Body of pancreas (tissue), 4 donors: ENCODE results near the gene SSMEM1.

ENCODE experiments used
- POLR2A ChIP-seq, 3 donors: fragments of 450-650 bp; IDR thresholded peaks; one replicate each; pipeline ENCODE4 v1.6.1; 2016; ENCODE audit warnings: antibody characterized with exemption in 3 of 3, mild to moderate bottlenecking in 2 of 3
- TF ChIP-seq, protein P1 (sequence below), 7 experiments: fragments of 450-650 bp in 4 of 7; fragments of 200-600 bp in 3 of 7; sonication (generic) in 3 of 7; IDR thresholded peaks; one replicate each; pipeline ENCODE4 v1.5.1; 2016 to 2019; ENCODE audit warnings: antibody characterized with exemption in 7 of 7

DNA sequence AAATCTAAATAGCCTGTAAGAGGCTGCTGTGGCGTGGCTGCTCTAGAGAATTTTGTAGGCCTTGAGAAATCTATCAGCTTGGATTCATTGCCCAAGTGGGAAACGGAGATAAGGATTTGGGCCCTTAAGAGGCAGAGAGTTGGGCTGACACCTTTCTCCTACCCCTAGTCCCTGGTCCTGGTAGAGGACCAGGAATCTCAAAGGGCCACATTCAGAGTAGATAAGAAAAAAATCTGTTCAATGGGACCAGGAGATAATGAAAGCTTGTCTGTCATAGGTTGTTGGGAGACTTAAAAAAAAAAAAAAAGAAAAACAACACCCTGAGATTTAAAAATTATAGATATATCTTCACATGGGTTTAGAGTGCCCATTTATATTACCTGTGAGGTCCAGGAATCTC lies 20.3 kb upstream of the SSMEM1 start:
- TF ChIP-seq, protein P1, sequence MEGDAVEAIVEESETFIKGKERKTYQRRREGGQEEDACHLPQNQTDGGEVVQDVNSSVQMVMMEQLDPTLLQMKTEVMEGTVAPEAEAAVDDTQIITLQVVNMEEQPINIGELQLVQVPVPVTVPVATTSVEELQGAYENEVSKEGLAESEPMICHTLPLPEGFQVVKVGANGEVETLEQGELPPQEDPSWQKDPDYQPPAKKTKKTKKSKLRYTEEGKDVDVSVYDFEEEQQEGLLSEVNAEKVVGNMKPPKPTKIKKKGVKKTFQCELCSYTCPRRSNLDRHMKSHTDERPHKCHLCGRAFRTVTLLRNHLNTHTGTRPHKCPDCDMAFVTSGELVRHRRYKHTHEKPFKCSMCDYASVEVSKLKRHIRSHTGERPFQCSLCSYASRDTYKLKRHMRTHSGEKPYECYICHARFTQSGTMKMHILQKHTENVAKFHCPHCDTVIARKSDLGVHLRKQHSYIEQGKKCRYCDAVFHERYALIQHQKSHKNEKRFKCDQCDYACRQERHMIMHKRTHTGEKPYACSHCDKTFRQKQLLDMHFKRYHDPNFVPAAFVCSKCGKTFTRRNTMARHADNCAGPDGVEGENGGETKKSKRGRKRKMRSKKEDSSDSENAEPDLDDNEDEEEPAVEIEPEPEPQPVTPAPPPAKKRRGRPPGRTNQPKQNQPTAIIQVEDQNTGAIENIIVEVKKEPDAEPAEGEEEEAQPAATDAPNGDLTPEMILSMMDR (IDR thresholded peaks at IDR 0.05): no peak
- TF ChIP-seq POLR2A (IDR thresholded peaks at IDR 0.05): no peak
